Heart right ventricle (tissue), 16 donors: ENCODE data around the gene TTBK2. TPM values are rescaled to one million over a fixed set of nuclear protein-coding genes. Genes with fewer than 3 reads are reported as not detected.

Experiments
- ATAC-seq, 8 donors: fragments of 200-7000 bp; cut with Tn5 transposase; one replicate each; pipeline ENCODE4 v1.9.1; 2020; ENCODE audit warnings: mild to moderate bottlenecking in 8 of 8, moderate library complexity in 8 of 8, moderate number of reproducible peaks in 1 of 8
- DNase-seq, 2 donors: peaks; one replicate each; pipeline ENCODE4 v3.0.0-alpha.2; 2020
- H3K27ac ChIP-seq, 10 donors: fragments of 200-600 bp; sonication (generic) in 2 of 10; one replicate each; pipeline versions ENCODE4 v1.5.0 to v1.8.0; 2020 to 2022; ENCODE audit warnings: mild to moderate bottlenecking in 3 of 10
- H3K27me3 ChIP-seq, 7 donors: fragments of 200-600 bp; one replicate each; pipeline ENCODE4 v1.8.0; 2021 to 2022; ENCODE audit warnings: mild to moderate bottlenecking in 2 of 7
- H3K36me3 ChIP-seq, 9 donors: fragments of 200-600 bp; sonication (generic) in 1 of 9; one replicate each; pipeline versions ENCODE4 v1.5.0 to v1.8.0; 2020 to 2022; ENCODE audit warnings: mild to moderate bottlenecking in 2 of 9
- H3K4me1 ChIP-seq, 9 donors: fragments of 200-600 bp; sonication (generic) in 1 of 9; one replicate each; pipeline versions ENCODE4 v1.5.0 to v1.8.0; 2020 to 2022; ENCODE audit warnings: mild to moderate bottlenecking in 4 of 9
- H3K4me3 ChIP-seq, 10 donors: fragments of 200-600 bp; sonication (generic) in 2 of 10; one replicate each; pipeline versions ENCODE4 v1.5.0 to v1.8.0; 2020 to 2022; ENCODE audit warnings: mild to moderate bottlenecking in 7 of 10, moderate library complexity in 2 of 10
- H3K9me3 ChIP-seq, 11 donors: fragments of 200-600 bp in 10 of 11; sonication (generic) in 2 of 11; one replicate each; pipeline versions ENCODE4 v1.5.0 to v1.8.0; 2013 to 2022; ENCODE audit warnings: mild to moderate bottlenecking in 2 of 11, control low read depth in 1 of 11, moderate library complexity in 1 of 11
- WGBS, 2 donors: extraction: QIAGEN DNeasy Blood & Tissue Kit; methylation state at CpG; one replicate each; pipeline ENCODE4 v1.1.7; 2013; ENCODE audit warnings: inconsistent platforms in 1 of 2; 5-methylcytosine and 5-hydroxymethylcytosine counted together
- intact Hi-C, 10 donors: fragments of 100-400 bp; cut with DNase I; formaldehyde crosslinking; loops; one replicate each; pipeline versions ENCODE4 v1.11.1 to v1.14.2; 2022
- polyA plus RNA-seq, 2 donors: library from polyadenylated mRNA; stranded (reverse); fragments of 200-250 nt; gene quantifications; one replicate each; pipeline ENCODE4 v1.2.3, GENCODE V29; 2013
- total RNA-seq, 10 donors: library from RNA; stranded (reverse); fragmentation: NEBNext Ultra II Directional in 3 of 10; extraction: Animal tissue kit (Norgen Biotek cat#: 25700) in 3 of 10; gene quantifications; one replicate each; pipeline versions ENCODE4 v1.2.1 to v1.2.4, GENCODE V29; 2021 to 2023
- TF ChIP-seq, protein P1 (sequence below), 9 donors: fragments of 200-600 bp; sonication (generic) in 2 of 9; IDR thresholded peaks; one replicate each; pipeline versions ENCODE4 v1.5.0 to v1.8.0; 2021 to 2022; ENCODE audit warnings: antibody characterized with exemption in 9 of 9, mild to moderate bottlenecking in 5 of 9, moderate library complexity in 1 of 9
- donor health status: Arrhythmogenic right ventricular cardiomyopathy.
- donor health status: ischemic (EF 13 %, LVEDD 7.1; RV severe dilation, severe dysfunction).
- donor health status: healthy with polysubstance abuse.
- donor health status: DM: no; HTN: yes; CAD: no.
- donor health status: DM: no; HTN: no; CAD: no.
- donor health status: ischemic (EF 25% LVEDD 6.9; RV normal size, moderate dysfunction).
- donor health status: ischemic (EF 25% LVEDD 5.7; RV mildly dilated, moderate dysfunction).
- donor health status: healthy.
- donor health status: DM: yes; HTN: yes; CAD: no.
- donor health status: Ischemic cardiomyopathy.
- donor health status: ischemic (EF 35%, LVEDD 5.7; RV mildly dilated, moderate dysfunction).
- donor health status: nonischemic (EF 11% LVEDD 7.7; RV severe dilation, severe dysfunction).
- donor health status: DM: yes; HTN: yes; CAD: no.
- donor health status: PGD.
- donor health status: ischemic (EF 29% LVEDD 5.4; RV normal size, mild dysfunction).
- donor health status: nonischemic (EF 23%, LVEDD 6.1; RV moderate dilation, normal function).

The TTBK2 gene
- total and polyA plus RNA-seq, 12 donors, result 2.1 to 29.1 (median 22.1) TPM

DNA sequence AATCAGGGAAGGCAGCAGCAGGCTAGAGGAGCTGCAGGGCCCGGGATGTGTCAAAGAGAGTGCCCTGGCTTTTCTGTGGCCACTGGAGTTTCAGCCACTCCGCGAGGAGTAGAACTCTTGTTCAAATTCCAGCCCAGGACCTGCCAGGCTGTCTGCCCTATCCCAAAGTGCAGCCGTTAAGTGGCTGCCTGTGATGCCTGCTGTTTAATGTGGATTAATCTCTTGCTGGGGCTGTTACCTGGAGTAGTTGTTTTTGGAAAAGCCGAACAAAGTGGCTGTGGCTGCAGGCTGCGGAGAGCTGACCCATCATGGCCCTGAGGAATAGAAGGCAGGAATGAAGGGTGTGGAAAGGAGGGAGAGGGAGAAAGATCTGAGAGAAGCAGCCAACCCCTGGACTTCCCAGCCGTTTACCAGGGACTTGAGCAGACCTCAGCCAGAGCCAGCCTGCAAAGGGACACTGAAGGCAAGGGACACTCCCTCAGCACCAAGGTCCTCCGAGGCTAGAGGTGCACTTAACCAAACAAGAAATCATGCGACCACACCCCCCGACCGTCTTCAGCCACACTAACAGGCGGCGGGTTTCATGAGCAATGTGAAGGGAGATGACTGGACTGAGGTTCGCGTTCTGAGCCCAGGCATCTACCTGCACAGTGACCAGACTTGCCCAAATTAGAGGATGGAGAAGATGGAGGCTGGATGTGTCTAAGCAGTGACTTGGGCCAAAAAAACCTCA is 188.3 kb downstream of the TTBK2 start:
- ATAC-seq (no peak), DNase-seq (no peak)
- Histone ChIP-seq H3K27ac (no peak overlapping the region), H3K9me3 (no peaks in the 10 kb centered on the region), H3K36me3 (peaks cover 0 to 83% (median 60%) of the 10 kb centered on the region in 9 donors), H3K27me3 (no peaks in the 10 kb centered on the region), H3K4me3 (no peak overlapping the region), H3K4me1 (peaks cover 4 to 19% (median 13%) of the 10 kb centered on the region in 9 donors)
- WGBS, 2 donors, result 83 to 88% methylated on average over 15 of the region's 15 CpGs
- TF ChIP-seq, protein P1, sequence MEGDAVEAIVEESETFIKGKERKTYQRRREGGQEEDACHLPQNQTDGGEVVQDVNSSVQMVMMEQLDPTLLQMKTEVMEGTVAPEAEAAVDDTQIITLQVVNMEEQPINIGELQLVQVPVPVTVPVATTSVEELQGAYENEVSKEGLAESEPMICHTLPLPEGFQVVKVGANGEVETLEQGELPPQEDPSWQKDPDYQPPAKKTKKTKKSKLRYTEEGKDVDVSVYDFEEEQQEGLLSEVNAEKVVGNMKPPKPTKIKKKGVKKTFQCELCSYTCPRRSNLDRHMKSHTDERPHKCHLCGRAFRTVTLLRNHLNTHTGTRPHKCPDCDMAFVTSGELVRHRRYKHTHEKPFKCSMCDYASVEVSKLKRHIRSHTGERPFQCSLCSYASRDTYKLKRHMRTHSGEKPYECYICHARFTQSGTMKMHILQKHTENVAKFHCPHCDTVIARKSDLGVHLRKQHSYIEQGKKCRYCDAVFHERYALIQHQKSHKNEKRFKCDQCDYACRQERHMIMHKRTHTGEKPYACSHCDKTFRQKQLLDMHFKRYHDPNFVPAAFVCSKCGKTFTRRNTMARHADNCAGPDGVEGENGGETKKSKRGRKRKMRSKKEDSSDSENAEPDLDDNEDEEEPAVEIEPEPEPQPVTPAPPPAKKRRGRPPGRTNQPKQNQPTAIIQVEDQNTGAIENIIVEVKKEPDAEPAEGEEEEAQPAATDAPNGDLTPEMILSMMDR (IDR thresholded peaks at IDR 0.05), result no peak
- intact Hi-C loops, result loop anchor here in 4 of 10 donors (10.0 kb wide), 1 partner anchor 193 kb away; the partner anchor contains the start of gene TTBK2 (in 4 of the 4)

DNA sequence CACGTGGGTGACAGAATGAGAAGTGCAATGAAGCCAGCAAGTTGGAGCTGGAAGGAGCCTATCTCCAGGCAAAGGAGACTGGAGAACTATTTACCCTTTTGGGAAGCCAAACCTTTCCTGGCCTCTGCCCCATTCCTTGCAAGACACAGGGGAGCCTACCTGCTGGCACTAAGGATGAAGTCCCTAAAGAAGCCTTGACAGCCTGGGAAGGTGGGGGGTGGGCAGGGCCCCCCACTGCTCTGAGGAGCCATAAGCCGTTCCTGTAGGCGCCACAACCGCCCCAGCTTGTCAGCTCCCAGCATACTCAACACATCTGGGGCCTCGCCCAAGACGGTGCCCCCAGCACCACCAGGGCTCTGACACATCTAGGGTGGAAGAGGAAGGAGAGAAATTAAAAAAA is 189.1 kb downstream of the TTBK2 start:
- 82 to 83% methylated on average over 6 of the region's 6 CpGs for WGBS, 2 donors
- no peaks in the 10 kb centered on the region for H3K27me3 ChIP-seq
- no peaks in the 10 kb centered on the region for H3K9me3 ChIP-seq
- intact Hi-C loops, result loop anchor here in 4 of 10 donors (10.0 kb wide), 1 partner anchor 193 kb away; the partner anchor contains the start of gene TTBK2 (in 4 of the 4)
- no peak overlapping the region for H3K4me3 ChIP-seq
- peaks cover 0 to 91% (median 68%) of the 10 kb centered on the region in 9 donors for H3K36me3 ChIP-seq
- TF ChIP-seq, protein P1 (IDR thresholded peaks at IDR 0.05), result no peak
- H3K4me1 ChIP-seq, result peaks cover 4 to 18% (median 12%) of the 10 kb centered on the region in 9 donors
- DNase-seq (no peak), ATAC-seq (no peak)
- H3K27ac ChIP-seq, result no peak overlapping the region

DNA sequence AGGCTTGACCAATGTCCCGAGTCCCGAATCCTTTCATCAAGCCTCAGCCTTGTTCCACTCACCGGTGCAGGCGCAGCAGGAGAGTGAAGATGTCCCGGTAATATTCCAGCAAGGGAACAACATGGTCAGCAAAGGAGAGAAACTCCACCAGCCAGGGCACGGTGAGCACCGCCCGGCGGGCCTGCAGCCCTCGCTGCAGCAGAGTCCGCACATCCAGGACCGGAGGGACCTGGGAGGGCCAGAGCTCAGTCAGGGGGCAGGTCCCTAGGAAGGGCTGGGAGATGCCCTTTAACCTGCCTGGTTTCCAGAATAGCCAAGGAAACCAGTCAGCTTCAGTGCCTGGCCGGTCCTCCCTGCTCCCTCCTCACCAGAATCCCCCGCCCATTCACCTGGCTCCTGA is 190.0 kb downstream of the TTBK2 start:
- H3K36me3 ChIP-seq, result peaks cover 0 to 100% (median 71%) of the 10 kb centered on the region in 9 donors
- ATAC-seq, result no peak
- intact Hi-C loops, result loop anchor here in 4 of 10 donors (10.0 kb wide), 1 partner anchor 194 kb away; the partner anchor contains the start of gene TTBK2 (in 4 of the 4)
- 88 to 93% methylated on average over 14 of the region's 14 CpGs for WGBS, 2 donors
- no peak for DNase-seq
- no peak overlapping the region for H3K27ac ChIP-seq
- no peaks in the 10 kb centered on the region for H3K27me3 ChIP-seq
- no peak overlapping the region for H3K4me3 ChIP-seq
- H3K4me1 ChIP-seq, result peaks cover 0 to 11% (median 3%) of the 10 kb centered on the region in 9 donors
- no peaks in the 10 kb centered on the region for H3K9me3 ChIP-seq
- TF ChIP-seq, protein P1 (IDR thresholded peaks at IDR 0.05), result no peak

- TF ChIP-seq, protein P1 (IDR thresholded peaks at IDR 0.05), result no peak
- no peak for DNase-seq
- peaks cover 0 to 7% (median 0%) of the 10 kb centered on the region in 9 donors for H3K4me1 ChIP-seq
- ATAC-seq, result peak in 2 of 8 donors; percentile 3 to 6
- H3K27me3 ChIP-seq, result no peaks in the 10 kb centered on the region
- H3K27ac ChIP-seq, result no peak overlapping the region
- no peaks in the 10 kb centered on the region for H3K9me3 ChIP-seq
- H3K4me3 ChIP-seq, result no peak overlapping the region
- H3K36me3 ChIP-seq, result peaks cover 0 to 100% (median 75%) of the 10 kb centered on the region in 9 donors
- WGBS, 2 donors, result 76 to 86% methylated on average over 8 of the region's 8 CpGs
- intact Hi-C loops, result loop anchor here in 4 of 10 donors (10.0 kb wide), 1 partner anchor 195 kb away; the partner anchor contains the start of gene TTBK2 (in 4 of the 4)
Observed at GRCh38 chr15:42730135-42730534, 190.4 kb downstream of the TTBK2 start.
